Superior temporal gyrus (tissue), 1 donor: Measurements from ENCODE around the gene TFF3.

Experiments used
- DNase-seq: peaks from one replicate; pipeline ENCODE4 v3.0.0-alpha.2; 2016; ENCODE audit errors: extremely low spot score

Gene TFF3

DNA sequence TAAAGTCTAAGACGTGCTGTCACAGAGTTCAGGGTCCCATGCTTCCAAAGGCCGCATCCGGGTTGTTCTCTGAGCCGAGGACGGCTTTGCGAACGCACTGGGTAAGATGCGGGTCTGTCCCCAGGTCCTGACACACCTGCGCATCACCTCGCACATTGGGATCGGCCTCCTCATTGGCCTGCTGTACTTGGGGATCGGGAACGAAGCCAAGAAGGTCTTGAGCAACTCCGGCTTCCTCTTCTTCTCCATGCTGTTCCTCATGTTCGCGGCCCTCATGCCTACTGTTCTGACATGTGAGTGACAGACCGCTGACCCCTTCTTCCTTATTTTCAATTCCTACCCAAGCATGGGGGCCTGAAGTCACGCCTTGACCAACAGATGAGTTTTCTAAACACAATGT lies 25.3 kb downstream of the TFF3 start:
- no peak for DNase-seq

DNA sequence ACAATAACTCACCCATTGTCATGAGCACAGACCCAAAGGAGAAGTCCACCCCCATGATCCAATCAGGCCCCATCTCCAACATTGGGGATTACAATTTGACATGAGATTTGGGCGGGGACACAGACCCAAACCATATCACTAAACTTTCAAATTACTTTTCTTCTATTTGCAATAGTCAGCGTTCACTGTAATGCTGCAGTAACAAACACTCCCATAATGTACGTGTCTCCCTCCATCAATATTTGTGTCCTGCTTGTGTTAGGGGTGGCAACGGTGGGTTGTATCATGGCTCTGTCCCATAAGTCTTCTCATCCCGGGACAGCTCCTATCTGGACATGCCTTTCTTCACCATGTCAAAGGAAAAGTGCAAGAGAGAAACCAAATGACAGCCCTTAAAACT lies 26.2 kb downstream of the TFF3 start:
- no peak for DNase-seq

DNA sequence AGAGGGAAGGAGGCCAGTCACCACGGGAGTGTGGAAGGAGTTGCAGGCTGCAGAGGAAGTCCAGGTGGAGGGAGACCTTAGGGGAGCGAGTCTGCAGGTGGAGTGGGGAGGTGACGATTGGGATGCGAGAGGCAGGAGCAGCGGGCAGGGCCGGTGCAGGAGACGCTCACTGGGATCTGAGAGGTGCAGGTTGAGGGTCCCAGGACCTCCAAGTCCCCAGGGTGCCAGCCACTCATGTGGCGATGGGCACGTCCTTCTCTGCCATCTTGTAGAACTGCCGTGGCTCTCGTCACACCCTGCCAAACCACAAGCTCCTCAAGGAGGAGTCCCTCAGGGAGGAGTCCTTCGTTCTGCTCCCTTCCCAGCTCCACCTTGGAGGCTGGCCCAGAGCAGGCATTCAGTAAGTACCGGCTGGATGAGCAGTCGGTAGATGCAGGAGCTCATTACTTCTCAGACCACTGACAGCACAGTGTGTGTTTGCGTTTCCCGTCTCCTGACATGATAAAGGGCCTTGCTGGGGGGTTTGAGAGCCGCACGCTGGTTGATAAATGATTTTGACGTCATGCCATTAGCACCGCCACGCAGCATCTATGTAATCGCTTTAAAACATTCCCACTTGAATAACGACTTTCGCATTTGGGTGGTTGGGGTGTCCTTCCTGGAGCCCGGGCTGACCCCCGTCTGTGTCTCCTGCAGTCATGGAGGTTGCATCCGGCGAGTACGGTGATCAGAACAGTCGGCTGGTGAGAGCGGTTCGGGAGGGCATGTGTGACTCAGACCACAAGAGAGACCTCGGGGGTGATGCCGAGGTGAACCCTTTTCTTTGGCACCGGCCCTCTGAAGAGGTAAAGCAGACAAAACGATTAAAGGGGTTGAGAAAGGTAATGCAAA lies 27.8 kb downstream of the TFF3 start:
- no peak for DNase-seq

DNA sequence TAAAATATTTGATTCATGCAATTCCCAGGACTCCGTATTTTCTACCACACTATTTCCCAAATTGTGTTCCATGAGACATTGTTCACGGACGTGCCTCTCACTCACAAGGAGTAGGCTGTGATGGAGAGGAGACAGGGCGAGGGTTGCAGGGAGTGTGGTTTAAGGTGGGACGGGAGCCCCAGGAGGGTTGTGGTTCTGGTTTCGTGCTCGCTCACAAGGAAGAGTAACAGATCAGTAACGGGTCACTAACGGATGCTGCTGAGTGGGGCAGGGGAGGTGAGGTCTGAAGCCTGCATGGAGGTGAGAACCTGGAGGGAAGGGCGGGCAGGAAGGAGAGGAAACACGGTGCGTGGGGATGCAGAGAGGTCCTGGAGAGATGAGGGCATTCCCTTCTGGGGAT lies 28.8 kb downstream of the TFF3 start:
- DNase-seq = no peak

DNA sequence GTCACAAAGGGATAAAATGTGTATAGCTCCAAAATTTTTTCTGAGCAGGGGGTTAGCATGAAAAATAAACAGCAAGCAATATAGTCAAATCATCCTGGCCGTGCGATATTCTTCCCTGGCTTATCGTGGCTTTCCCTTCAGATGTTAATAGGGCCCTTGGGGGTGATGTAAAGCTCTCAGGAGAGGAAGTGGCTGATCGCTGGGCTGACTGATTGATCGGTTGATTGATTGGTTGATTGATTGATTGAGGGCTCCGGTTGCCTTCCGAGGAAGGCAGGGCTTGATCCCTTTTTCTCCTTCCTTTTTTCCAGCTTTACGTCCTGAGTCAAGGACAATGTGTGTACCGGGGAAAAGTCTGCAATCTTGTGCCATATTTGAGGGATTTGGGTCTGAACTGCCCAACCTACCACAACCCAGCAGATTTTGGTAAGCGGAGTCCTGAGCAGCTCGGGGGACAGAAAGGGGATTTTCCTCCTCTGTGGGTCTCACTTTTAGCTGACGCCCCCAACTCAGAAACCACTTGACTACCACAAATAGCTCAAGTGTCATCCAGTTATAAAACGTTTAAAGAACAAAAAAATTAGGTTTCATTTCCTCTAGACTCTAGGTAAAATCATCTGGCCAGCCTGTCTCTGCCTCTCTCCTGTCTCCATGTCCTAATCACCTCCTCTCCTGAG lies 29.5 kb downstream of the TFF3 start:
- no peak for DNase-seq

DNA sequence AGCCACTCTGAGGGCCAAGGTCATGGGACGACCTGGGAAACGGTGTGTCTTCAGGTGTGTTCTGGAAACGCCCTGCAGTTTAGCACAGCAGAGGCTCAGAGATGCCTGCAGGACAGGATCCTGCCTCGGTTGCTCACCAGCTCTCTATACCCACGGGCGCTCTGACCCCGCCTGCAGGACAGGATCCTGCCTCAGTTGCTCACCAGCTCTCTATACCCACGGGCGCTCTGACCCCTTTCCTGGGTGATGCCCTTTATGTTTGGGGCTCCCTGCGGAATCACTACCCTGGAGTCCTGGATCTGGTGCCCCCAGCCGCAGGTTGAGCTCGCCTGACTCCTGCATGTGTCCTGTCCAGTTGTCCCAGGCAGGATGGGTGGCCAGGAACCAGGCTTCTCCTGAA lies 32.5 kb downstream of the TFF3 start:
- no peak for DNase-seq

DNA sequence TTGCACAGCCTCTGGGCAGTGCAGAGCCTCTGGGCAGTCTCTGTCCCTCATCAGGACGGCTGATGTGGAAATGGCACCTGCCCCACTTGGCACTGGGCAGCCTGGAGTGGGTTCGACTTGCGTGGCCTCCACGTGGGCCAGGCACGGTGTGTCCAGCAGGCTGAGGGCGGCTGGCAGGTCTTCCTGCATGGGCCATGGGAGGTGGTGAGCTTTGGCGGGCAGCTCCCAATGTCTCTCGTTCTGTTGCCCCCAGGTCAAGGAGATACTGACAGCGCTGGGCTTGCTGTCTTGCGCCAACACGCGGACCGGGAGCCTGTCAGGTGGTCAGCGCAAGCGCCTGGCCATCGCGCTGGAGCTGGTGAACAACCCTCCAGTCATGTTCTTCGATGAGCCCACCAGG lies 33.2 kb downstream of the TFF3 start:
- DNase-seq = no peak

DNA sequence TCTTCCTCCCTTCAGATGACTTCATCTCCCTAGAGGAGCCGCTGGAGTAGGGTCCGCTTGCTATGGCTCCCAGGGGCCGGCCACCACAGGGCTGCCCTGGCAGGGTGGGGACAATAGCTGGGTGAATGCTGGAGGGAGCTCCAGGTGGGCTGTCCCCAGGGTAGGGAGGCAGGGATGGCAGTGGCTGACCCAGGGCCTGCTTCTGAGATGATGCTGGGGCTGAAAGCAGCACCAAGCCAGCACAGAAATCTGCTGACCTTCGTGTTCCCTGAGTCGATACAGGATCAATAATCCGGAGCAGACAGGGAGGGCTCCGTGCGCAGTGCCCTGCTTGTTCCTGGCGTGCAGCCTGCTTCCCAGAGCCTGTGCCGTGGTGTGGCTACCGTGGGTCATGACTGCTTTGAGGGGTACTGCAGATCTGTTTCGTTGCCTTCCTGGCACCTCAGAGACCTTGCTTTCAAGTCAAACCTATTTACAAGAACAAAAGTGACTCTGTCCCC lies 34.0 kb downstream of the TFF3 start:
- DNase-seq = no peak

DNA sequence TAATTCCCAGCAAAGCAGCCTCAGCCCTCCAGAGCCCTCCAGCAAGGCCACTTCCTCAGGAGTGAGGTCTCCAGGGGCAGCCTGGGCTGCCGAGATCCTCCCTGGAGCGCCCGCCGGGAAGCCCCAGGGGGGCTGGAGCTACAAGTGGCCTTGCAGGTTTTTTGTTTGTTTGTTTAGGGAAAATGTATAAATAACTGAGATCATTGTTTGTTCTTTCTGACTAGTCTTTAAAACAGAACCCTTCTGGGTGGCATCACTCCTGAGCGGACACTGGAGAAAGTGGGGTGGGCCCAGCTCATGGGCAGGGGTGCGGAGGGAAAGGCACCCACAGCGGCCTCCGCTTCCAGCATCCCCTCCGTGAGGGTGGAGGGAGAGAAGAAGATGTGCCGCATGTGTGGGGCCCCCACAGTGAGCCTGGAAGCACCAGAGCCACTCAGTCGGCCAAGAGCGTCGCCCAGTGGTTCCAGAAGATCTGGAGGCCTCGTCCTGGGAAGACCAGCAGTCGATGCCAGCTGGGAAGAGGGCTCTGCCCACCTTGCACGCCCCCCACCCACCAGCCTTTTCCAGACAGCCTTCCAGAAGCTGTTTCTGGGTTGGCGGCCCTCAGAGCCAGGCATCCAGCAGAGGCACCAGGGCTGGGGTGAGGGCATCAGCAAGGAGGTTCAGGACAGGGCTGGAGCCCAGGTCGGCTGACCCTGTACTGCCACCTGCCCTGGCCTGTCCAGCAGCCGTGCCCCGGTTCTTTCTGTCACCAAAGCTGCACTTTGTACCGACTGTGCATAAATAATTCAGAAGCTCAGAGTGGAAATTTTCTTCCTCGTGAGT lies 34.6 kb downstream of the TFF3 start:
- DNase-seq = no peak

DNA sequence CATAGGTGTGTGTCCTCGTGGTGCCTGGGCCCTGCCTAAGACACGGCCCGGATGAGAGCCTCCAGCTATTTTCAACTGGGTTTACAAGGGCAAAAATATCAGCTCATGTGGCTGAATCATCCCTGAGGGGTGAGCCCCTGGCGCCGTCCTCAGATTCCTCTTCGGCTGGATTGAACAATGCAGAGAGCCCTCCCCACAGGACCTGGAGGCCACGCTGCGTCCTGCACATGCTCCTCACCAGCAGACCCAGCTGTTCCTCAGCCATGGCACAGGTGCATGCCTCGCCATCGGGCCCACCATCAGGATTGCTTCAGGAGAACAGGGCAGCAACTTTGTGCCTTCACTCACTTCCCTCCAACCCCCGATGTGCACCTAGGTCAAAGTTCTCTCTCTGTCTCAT lies 35.3 kb downstream of the TFF3 start:
- no peak for DNase-seq

DNA sequence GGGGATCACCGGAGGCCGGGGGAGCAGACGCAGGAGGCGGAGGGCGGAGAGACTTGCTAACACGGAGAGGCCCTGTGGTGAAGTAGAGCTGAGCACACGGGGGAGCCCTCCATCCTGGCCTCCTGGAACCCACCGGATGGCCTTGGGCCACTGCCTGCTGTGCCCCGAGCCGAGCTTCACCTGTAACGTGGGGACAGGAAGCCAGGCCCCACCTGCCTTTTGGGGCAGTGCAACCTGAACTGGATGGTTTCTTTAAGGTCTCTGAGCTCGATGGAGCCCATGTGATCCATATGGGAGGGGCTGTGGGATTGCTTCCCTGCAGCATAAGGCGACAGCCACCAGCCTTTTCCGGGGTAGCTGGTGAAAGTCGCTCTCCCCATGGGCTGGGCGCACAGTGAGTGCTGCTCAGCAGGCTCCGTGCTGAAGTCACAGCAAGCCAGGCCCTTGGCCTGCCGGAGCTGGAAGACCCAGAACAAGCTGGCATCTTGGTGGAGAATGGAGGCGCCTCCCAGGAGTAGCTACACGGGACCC lies 35.8 kb downstream of the TFF3 start:
- no peak for DNase-seq

DNA sequence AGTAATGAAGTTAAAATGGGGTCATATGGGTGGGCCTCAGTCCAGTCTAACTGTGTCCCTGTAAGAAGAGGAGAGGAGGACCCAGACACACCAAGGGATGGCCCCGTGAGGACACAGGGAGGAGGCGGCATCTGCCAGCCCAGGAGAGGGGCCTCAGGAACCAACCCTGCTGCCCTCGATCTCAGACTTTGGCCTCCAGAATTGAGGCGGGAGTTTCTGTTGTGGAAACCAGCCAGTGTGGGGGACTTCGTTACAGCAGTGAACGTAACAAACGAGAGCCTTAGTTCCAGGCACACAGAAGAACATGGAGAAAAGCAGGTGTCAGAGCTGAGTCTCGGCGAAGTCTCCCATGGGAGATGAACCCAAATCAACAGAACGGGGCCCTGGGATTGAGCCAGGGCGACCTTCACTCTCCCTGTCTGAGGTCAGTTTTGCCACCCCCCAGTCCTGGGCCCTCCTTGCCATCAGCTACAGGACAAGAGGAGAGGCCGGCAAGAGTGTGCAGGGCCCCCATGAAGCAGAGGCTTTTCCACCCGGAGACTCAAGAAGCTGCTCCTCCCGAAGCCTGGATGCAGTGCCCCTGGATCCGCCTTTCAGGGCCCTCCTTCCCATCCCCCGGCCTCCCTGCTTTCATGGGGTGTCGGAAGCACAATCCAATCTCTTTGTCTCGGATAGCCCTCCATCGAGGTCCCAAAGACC lies 36.6 kb downstream of the TFF3 start:
- no peak for DNase-seq

DNA sequence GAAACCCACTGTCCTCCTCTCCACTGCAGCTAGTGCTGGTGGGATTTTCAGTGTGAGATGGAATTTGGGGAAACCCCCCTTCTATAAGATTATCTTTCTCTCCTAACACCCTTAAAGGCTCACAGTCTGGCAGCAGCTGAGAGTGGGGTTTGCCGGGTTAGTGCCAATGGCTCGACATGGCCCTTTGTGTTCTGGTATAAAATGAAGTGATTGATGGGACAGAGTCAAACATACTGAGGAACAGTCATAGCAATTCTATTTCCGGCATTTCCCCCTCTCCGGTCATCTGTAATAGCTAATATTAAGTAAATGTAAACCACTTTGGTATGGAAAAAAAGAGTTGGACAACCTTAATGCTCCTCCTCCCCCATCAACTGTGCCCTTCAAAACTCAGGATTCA lies 37.6 kb downstream of the TFF3 start:
- DNase-seq = no peak

DNA sequence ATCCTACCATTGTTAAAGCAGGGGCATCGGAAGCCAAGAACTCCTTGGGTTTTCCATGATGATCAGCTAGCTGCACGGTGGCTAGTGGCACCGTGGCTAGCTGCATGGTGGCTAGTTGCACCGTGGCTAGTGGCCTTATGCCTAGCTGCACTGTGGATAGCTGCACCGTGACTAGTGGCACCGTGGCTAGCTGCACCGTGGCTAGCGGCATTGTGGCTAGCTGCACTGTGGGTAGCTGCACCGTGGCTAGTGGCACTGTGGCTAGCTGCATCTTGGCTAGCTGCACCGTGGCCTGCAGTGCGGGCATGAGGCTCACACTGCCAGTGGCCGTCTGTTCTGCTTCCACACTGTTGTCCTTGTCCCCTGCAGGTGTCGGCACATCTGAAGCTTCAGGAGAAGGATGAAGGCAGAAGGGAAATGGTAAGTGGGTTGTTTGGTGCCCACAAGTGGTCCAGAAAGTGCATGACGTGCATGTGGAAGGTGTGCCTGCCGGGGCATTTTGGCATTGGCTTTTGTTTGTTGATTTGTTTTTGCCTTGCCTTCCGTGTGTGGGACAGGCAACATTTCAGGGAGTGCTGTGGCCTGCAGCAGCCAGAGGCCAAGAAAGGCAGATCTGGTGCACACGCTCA lies 38.6 kb downstream of the TFF3 start:
- no peak for DNase-seq

DNA sequence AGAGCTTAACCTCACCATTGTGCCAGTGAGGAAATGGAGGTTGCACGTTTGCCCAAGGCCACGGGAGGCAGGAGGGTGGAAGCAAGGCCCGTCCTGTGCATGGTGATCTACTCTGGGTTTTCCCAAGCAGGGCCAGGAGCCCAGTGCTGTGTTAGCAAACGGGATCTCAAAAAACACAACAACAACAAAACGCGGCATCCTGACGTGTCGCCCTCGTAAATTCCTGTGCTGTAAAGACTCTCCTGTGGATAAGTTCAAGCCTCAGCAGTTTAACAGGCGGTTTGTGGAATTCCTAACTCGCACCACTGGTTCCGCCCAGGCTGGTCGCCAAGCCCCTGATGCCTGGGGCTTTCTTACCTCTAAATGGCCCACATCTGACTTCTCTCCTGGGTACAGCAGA lies 39.1 kb downstream of the TFF3 start:
- DNase-seq = no peak

DNA sequence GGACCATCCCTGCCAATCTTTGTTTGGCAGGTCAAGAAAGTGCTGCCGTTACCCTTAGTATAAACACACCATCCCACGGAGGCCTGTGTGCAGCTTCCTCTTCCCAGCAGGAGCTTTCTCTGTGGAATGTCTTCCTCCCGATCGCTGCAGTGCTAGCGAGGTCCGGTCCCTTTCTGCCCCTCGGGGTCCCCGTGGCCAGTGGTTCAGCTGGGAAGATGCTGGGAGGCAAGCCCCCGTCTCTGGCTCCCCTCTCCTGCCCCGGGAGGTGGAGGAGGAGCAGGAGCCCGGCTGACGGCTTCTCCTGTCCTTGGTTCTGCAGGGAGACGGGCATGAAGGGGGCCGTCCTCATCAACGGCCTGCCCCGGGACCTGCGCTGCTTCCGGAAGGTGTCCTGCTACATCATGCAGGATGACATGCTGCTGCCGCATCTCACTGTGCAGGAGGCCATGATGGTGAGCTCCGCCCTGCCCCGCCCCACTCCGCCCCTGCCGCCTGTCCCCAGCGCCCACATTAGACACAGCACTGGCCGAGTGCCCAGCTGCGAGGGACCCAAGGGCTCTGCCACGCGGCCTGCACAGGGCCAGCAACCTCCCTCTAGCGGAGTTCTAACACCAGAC lies 42.1 kb downstream of the TFF3 start:
- DNase-seq = no peak

DNA sequence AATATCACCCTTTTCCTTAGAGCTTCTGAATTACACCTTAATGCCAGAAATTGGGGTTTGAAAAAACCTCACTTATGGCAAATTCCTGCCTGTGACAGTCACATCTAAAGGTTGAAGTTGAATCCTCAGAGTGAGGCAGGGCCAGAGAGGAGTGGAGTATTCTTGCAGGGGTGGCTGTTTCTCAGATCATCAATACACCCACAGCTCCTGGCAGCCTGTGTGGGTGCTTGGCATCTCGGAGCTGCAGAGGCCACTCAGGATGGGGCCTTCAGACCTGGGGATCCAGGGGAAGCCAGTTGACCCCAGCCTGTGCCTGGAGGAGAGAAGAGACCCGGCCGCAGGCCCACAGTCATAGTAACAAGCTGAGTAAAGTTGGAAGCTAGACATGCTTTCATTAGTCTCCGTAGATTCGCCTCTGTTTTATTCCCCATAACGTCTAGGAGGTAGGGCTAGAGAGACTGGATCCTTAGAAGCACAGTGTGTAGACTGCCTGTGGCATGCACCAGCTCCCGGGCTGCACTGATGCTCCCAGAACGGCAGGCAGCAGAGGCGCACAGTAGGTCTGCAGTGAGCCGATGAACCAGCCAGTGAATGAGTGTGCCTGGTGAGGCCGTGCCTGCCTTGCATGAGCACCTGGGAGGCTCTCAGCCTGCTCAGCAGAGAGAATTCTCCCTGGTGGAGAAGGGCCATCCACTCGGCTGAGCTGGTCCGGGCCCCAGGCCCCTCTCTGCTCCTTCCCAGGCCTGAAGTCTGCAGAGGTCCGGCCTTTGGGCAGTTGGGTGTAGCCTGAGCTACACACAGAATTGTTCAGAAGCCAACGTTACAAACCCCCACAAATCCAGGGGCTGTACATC lies 42.9 kb downstream of the TFF3 start:
- DNase-seq = no peak

DNA sequence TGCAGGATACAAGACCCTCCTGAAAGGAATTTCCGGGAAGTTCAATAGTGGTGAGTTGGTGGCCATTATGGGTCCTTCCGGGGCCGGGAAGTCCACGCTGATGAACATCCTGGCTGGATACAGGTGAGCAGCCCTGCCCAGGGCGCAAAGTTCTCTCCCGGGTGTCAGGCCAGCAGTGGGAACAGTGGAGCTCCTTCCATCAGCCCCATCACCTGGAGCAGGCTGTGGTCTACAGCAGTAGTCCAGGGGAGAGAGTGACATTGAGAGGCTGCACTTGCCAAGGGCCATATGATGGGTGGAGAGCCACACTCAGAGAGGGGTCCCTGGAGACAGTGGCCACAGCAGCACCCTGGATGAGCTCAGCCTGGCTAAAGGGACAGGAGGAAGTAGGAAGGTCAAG lies 44.1 kb downstream of the TFF3 start:
- no peak for DNase-seq

DNA sequence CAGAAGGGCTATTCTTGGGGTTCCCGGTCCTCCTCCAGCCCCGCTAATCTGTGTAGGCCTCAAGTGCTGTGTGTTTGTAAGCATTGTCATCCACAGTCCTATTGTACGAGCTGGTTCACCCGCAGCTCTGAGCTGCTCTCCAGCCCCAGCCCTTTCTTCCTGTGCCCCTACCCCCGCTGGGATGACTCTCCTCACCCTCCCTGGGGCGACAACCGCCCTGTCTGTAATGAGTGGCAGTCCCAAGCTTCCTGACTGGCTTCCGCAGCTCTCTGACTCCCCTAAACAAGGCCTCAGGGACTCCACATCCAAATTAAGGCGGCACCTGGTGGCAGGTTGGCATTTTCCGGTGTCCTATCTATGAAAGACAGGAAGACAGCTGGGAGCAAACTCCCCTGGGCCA lies 45.8 kb downstream of the TFF3 start:
- no peak for DNase-seq
